ENCODE data around the gene MACF1.

GRCh38 chr1:39501666-39502065, 297.2 kb downstream of the MACF1 start:
- TF ChIP-seq CTCF (IDR thresholded peaks at IDR 0.05): no peak
- TF ChIP-seq POLR2A (IDR thresholded peaks at IDR 0.05): no peak
